Stimulated activated CD8-positive, alpha-beta memory T cell treated with anti-CD3 and anti-CD28 coated beads, Interleukin-15, amount 100 ng/mL, for 24 hours (primary cell): Measurements from ENCODE around the gene SCFD1.

Source experiments
- DNase-seq: peaks from one replicate; pipeline ENCODE4 v3.0.0-alpha.2; 2020; ENCODE audit warnings: low read depth

SCFD1 gene

DNA sequence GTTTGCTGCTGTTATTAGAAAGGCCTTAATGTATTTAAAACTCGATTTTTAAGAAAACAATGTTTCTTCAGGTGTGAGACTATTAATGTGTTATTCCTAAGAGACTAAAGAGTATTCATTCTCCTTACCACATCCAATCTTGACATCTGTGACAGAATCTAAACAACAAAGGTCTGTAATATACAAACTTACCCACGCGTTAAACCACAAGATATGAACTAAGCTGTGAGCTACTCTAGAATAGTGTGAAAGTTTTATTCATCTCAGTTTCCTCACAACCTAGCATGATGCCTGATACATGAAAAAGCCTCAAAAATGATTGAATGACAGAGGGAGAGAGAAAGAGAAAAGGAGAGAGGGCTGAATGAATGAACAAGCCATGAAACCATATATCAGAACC is 135.0 kb downstream of the SCFD1 start:
- DNase-seq = no peak

DNA sequence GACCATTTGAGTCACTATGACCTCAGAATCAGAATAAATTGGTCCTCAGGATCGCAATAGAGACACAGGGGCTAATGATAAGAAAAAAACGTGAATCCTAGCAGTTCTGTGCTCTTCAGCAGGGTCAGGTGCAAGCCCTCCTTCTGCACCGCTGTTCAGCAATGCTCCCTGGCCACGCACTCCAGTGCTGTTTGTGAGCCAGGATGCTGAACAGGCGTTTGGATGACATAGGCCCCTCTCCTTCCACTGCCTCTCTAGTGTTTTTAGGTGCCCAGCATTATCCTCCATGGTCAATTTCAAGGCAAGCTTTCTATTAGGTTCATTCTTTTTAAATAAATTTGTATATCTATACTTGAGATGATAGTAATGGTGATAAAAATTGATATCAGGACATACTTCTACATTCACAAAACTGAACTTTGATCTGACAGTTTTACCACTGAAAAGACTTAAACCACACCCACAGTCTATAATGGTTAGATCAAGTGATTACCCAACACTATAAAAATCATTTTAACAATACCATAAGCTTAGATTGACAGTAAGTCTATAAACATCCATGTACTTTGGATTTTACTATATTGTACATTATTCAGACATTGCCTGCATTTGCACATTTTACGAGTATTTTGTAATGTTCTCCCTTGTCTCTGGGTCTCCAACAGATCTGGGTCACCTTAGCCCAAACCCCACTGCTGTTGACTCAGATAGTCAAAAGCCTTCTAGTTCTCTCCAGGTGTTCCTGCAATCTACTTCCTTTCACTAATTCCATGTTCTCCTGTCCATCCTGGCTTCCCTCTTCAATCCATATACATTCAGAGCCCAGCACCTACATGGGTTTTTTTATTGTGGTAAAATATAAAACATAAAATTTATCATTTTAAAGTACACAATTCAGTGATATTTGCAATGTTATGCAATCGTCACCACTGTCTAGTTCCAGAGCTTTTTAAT is 137.3 kb downstream of the SCFD1 start:
- DNase-seq = no peak

DNA sequence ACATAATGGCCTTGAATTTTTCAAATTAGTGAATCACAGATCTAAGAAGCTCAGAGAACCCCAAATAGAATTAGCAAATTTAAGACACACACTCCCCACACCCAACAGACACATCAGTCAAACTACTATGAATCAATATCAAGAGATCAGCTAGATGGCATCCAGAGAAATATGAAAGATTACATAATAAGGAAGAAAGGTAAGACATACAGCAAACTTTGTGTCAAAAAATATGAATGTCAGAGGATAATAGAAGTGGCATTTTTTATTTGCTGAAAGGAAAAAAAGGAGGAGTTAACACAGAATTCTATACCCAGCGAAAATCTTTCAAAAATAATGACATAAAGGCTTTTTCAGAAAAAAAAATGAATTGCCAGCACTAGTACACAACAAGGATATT is 141.8 kb downstream of the SCFD1 start:
- no peak for DNase-seq

DNA sequence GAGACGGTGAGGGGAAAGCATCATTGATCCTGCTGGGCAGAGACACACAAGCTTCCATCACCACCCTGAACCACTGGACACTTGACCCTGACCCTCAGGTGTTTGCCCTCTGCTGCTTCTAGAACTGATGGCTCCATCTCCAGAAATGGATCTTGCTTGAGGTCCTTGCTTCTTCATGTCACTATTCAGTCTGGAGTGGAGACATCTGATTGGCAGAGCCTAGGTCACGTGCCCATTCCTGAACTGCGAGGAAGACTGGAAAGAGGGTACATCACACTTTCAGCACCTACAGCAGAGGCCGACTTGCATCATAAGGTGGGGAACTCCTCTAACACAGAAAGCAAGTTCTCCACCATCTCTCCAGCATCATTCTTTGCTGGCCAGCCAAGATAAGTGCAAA is 145.5 kb downstream of the SCFD1 start:
- DNase-seq = no peak

- DNase-seq = no peak
Observed at GRCh38 chr14:30768791-30769190, 146.7 kb downstream of the SCFD1 start.

- DNase-seq = no peak
Observed at GRCh38 chr14:30770376-30770775, 148.3 kb downstream of the SCFD1 start.

DNA sequence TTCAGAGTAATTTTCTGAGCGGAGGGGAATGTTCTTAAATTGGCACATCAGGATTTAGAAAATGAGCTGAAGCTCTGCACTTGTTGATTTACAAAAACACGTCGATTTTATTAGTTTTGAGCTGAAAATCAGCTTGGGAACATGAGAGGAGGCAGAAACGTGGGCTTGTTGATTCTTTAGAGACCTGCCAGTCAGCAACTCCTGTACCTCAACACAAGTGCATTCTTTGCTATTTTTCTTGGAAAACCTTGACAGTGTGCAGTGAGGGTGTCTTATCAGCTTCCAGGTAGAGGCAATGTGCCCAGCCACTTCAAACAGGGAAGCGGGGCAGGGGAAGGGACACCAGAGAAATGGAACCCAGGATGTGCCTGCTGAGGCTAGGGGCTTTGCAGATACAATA is 149.5 kb downstream of the SCFD1 start:
- no peak for DNase-seq

DNA sequence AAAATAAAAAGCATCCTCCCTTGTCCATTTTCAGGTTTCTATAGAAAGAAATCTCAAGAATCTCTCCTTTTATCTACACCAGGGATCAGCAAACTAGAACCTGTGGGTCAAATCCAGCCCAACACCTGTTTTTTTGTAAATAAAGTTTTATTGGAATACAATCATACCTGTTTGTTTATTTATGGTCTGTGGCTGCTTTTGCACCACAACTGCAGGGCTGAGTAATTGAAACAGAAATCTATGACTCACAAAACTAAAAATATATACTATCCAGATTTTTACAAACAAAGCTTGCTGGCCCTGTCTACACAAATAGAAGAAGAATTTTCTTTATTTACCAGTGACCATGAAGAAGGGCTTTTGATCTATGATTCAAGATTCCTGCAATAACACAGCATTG is 157.1 kb downstream of the SCFD1 start:
- no peak for DNase-seq
